Smooth muscle cell (in vitro differentiated cells): Measurements from ENCODE around the gene PRDX1. TPM values are rescaled to one million over a fixed set of nuclear protein-coding genes. Genes with fewer than 3 reads are reported as not detected.

Experiments used
- DNase-seq: peaks from one replicate; lab custom pipeline; 2025; ENCODE audit not compliant: unreplicated experiment; lab: John Stamatoyannopoulos, UW
- H2AFZ ChIP-seq: fragments of 200-600 bp; sonication (generic); 2 replicates; pipeline ENCODE4 v1.6.0; 2016; ENCODE audit warnings: antibody characterized with exemption, low read depth, mild to moderate bottlenecking
- H3F3A ChIP-seq: fragments of 200-600 bp; sonication (generic); 2 replicates; pipeline ENCODE4 v1.6.0; 2017; ENCODE audit warnings: antibody characterized with exemption, low read depth
- H3K27ac ChIP-seq: fragments of 200-600 bp; sonication (generic); 2 replicates; pipeline ENCODE4 v1.5.1; 2016; ENCODE audit warnings: low read depth, mild to moderate bottlenecking
- H3K27me3 ChIP-seq: fragments of 200-600 bp; sonication (generic); 2 replicates; pipeline ENCODE4 v1.6.1; 2016; ENCODE audit warnings: low read depth, mild to moderate bottlenecking
- H3K36me3 ChIP-seq: fragments of 200-600 bp; sonication (generic); 2 replicates; pipeline ENCODE4 v1.5.1; 2016; ENCODE audit warnings: low read depth
- H3K4me1 ChIP-seq: fragments of 200-600 bp; sonication (generic); 2 replicates; pipeline ENCODE4 v1.5.1; 2016; ENCODE audit warnings: low read depth
- H3K4me2 ChIP-seq: fragments of 200-600 bp; sonication (generic); 2 replicates; pipeline ENCODE4 v1.6.0; 2016; ENCODE audit warnings: mild to moderate bottlenecking
- H3K4me3 ChIP-seq: fragments of 200-600 bp; sonication (generic); 2 replicates; pipeline ENCODE4 v1.5.1; 2016; ENCODE audit warnings: mild to moderate bottlenecking
- H3K79me2 ChIP-seq: fragments of 200-600 bp; sonication (generic); 2 replicates; pipeline ENCODE4 v1.6.0; 2016; ENCODE audit warnings: low read depth, mild to moderate bottlenecking
- H3K9ac ChIP-seq: fragments of 200-600 bp; sonication (generic); 2 replicates; pipeline ENCODE4 v1.6.0; 2016; ENCODE audit warnings: low read depth
- H3K9me3 ChIP-seq: fragments of 200-600 bp; sonication (generic); replicated peaks from 2 replicates; pipeline ENCODE4 v1.5.1; 2016; ENCODE audit warnings: low read depth
- H4K20me1 ChIP-seq: fragments of 200-600 bp; sonication (generic); 2 replicates; pipeline ENCODE4 v1.6.0; 2016; ENCODE audit warnings: low read depth
- WGBS: methylation state at CpG from one replicate; pipeline ENCODE4 v1.1.7; 2016; ENCODE audit warnings: low lambda C conversion rate; 5-methylcytosine and 5-hydroxymethylcytosine counted together
- polyA plus RNA-seq: library from polyadenylated mRNA; unstranded; fragments of >200 nt; fragmentation: Nextera tagmentation; extraction: Ambion mirVana; gene quantifications from 2 replicates; pipeline ENCODE4 v1.2.1, GENCODE V29; 2016
- total RNA-seq: library from RNA; depleted of rRNA; stranded (reverse); fragments of >200 nt; gene quantifications from 2 replicates; pipeline ENCODE4 v1.2.3, GENCODE V29; 2014
- TF ChIP-seq, protein P1 (sequence below): fragments of 200-600 bp; sonication (generic); IDR thresholded peaks from 2 replicates; pipeline ENCODE4 v1.5.1; 2017; ENCODE audit warnings: borderline replicate concordance, mild to moderate bottlenecking, antibody characterized with exemption; ENCODE audit not compliant: insufficient read depth, poor library complexity, severe bottlenecking

PRDX1 gene
- total and polyA plus RNA-seq, 2 experiments from 2014 or later, result 303 to 369 TPM

DNA sequence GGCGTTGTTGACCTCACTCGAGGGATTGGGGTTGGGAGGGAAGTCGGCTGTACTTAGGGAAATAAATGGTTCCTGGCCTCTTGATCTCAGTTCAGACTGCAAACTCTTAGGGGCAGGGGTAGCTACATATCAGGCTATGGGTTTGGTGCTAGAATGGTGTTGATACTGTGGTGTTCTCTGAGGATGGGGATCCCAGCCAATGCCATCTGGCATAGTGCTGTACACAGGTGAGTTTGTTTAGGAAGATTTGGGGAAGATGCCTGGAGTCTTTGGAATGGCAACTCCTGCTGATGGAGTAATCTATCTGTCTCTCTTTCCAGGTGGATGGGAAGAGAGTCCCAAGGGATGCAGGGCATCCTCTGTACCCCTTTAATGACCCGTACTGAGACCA is 47.9 kb upstream of the PRDX1 start:
- no peaks in the 10 kb centered on the region for H3K79me2 ChIP-seq
- TF ChIP-seq, protein P1, sequence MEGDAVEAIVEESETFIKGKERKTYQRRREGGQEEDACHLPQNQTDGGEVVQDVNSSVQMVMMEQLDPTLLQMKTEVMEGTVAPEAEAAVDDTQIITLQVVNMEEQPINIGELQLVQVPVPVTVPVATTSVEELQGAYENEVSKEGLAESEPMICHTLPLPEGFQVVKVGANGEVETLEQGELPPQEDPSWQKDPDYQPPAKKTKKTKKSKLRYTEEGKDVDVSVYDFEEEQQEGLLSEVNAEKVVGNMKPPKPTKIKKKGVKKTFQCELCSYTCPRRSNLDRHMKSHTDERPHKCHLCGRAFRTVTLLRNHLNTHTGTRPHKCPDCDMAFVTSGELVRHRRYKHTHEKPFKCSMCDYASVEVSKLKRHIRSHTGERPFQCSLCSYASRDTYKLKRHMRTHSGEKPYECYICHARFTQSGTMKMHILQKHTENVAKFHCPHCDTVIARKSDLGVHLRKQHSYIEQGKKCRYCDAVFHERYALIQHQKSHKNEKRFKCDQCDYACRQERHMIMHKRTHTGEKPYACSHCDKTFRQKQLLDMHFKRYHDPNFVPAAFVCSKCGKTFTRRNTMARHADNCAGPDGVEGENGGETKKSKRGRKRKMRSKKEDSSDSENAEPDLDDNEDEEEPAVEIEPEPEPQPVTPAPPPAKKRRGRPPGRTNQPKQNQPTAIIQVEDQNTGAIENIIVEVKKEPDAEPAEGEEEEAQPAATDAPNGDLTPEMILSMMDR, result no peak
- no peak overlapping the region for H2AFZ ChIP-seq
- H3K9me3 ChIP-seq, result no peaks in the 10 kb centered on the region
- H3K27me3 ChIP-seq, result no peaks in the 10 kb centered on the region
- H3F3A ChIP-seq, result no peaks in the 10 kb centered on the region
- no peak overlapping the region for H3K4me2 ChIP-seq
- H3K4me3 ChIP-seq, result no peak overlapping the region
- 92% methylated on average over 4 of the region's 4 CpGs for WGBS
- no peak for DNase-seq
- H3K27ac ChIP-seq, result no peak overlapping the region
- H3K9ac ChIP-seq, result no peak overlapping the region
- H4K20me1 ChIP-seq, result peaks cover 8% of the 10 kb centered on the region
- no peaks in the 10 kb centered on the region for H3K36me3 ChIP-seq
- H3K4me1 ChIP-seq, result peaks cover 4% of the 10 kb centered on the region

DNA sequence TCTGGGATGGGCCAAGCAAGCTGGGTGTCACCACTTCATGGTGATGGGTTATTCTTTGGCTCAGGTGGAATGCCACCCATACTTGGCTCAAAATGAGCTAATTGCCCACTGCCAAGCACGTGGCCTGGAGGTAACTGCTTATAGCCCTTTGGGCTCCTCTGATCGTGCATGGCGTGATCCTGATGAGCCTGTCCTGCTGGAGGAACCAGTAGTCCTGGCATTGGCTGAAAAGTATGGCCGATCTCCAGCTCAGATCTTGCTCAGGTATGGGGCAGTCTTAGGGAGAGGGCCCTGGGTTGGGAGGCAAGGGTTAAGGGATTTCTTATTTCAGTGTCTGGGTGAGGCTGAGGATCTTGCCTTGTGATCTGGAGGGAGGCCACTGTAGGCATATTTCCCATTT is 46.7 kb upstream of the PRDX1 start:
- Histone ChIP-seq H3K27ac (no peak overlapping the region), H3F3A (no peaks in the 10 kb centered on the region), H4K20me1 (peaks cover 8% of the 10 kb centered on the region), H3K4me3 (no peak overlapping the region), H3K9ac (no peak overlapping the region), H3K9me3 (no peaks in the 10 kb centered on the region), H3K36me3 (no peaks in the 10 kb centered on the region), H3K4me1 (peaks cover 4% of the 10 kb centered on the region), H3K4me2 (no peak overlapping the region), H2AFZ (no peak overlapping the region), H3K27me3 (no peaks in the 10 kb centered on the region), H3K79me2 (no peaks in the 10 kb centered on the region)
- no peak for DNase-seq
- TF ChIP-seq, protein P1, result no peak
- WGBS, result 81% methylated on average over 4 of the region's 4 CpGs

DNA sequence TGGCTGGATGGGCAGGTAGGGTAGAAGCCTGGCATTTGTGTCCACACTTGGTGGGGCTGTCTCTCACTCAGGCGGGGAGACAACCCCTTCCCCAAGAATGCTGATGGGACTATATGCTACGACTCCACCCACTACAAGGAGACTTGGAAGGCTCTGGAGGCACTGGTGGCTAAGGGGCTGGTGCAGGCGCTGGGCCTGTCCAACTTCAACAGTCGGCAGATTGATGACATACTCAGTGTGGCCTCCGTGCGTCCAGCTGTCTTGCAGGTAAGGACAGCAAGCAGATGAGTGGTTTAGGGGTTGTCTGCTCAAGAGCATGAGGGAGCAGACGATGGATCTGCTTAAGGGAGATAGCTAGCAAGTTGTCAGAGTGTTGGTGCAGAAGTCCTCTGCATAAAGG is 46.2 kb upstream of the PRDX1 start:
- Histone ChIP-seq H3K27ac (no peak overlapping the region), H3K9me3 (no peaks in the 10 kb centered on the region), H3K36me3 (no peaks in the 10 kb centered on the region), H3K9ac (no peak overlapping the region), H4K20me1 (peaks cover 8% of the 10 kb centered on the region), H3F3A (no peaks in the 10 kb centered on the region), H3K27me3 (no peaks in the 10 kb centered on the region), H3K4me3 (no peak overlapping the region), H3K79me2 (no peaks in the 10 kb centered on the region), H3K4me2 (no peak overlapping the region), H3K4me1 (peaks cover 2% of the 10 kb centered on the region), H2AFZ (no peak overlapping the region)
- 93% methylated on average over 7 of the region's 7 CpGs for WGBS
- TF ChIP-seq, protein P1, result no peak
- DNase-seq, result no peak

DNA sequence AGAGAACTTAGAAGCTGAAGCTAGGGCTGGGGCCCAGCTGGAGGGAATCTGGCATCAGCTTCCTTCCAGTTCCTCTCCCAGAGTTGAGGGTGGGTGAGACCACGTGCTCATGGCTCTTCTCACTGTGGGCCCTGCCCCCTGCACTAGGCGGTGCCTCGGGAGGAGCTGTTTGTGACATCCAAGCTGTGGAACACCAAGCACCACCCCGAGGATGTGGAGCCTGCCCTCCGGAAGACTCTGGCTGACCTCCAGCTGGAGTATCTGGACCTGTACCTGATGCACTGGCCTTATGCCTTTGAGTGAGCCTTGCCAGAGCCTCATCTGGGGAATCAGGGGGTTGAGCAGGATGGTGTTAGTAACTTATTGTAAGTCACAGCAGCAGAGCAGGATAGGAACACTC is 45.0 kb upstream of the PRDX1 start:
- Histone ChIP-seq H3K27me3 (no peaks in the 10 kb centered on the region), H3K4me3 (no peak overlapping the region), H3K9me3 (no peaks in the 10 kb centered on the region), H2AFZ (no peak overlapping the region), H3K9ac (no peak overlapping the region), H4K20me1 (peaks cover 12% of the 10 kb centered on the region), H3F3A (no peaks in the 10 kb centered on the region), H3K79me2 (no peaks in the 10 kb centered on the region), H3K4me2 (no peak overlapping the region), H3K36me3 (no peaks in the 10 kb centered on the region), H3K27ac (no peak overlapping the region), H3K4me1 (no peaks in the 10 kb centered on the region)
- TF ChIP-seq, protein P1, result no peak
- DNase-seq, result no peak
- WGBS, result 82% methylated on average over 5 of the region's 5 CpGs
